Measurements from ENCODE around the gene CENPB.

Gene CENPB

DNA sequence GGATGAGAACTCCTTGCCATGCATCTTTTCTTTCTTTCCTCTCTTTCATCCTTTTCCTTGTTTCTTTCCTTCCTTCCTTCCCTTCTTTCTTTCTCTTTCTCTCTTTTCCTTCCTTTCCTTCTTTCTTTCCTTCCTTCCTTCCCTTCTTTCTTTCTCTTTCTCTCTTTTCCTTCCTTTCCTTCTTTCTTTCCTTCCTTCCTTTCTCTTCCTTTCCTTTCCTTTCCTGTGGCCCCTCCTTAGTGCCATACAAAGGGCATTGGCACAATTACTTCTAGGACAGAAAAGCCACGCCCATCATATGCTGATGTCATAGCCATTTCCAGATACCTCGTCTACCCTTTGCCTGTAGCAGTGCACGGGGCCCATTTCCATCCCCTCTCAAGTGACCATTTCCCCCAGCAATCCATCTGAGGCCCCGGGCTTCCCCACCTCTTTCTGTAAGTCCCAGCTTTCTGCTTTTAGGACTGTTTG lies 2.2 kb upstream of the CENPB start:
- DNase-seq = no peak

DNA sequence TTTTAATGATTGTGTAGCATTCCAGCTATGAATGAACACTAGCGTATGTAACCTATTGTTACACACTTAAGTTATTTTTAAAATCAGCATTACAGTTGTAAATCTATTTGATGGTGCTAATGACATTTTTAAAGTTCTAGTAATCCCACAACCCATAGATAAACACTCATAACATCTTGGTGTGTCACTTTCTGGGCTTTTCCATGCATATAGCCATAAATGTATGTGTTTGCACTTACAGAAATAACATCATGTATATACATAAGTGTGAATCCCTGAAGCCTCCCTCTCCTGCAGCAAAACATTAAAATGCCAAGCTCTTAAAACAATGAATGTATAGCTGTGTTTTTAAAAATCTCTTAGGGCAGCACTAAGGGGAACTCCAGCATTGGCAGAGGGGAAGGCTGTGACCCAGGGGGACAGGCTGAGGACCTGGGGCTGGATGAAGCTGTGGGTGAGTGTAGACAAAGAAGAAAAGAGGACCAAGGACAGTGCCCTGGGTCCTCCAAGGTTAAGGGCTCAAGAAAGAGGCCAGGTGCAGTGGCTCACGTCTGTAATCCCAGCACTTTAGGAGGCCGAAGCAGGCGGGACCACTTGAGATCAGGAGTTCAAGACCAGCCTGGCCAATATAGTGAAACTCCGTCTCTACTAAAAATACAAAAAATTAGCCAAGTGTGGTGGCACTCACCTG lies 929 bp upstream of the CENPB start:
- DNase-seq = no peak

DNA sequence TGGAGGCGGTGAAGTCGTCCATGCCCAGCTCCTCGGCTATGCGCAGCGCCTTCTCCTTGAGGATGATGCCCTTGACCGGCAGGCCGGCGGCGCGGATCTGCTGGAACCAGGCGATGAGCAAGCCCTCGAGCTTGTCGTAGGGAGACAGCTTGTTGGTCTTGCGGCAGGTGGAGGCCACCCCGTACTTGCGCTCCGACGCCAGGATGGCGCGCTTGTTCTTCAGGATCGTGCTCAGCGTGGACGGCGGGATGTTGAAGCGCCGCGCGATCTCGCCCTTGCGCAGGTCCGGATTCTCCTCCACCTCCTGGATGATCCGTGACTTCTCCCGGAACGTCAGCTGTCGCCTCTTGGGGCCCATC lies 435 bp downstream of the CENPB start:
- DNase-seq = no peak

DNA sequence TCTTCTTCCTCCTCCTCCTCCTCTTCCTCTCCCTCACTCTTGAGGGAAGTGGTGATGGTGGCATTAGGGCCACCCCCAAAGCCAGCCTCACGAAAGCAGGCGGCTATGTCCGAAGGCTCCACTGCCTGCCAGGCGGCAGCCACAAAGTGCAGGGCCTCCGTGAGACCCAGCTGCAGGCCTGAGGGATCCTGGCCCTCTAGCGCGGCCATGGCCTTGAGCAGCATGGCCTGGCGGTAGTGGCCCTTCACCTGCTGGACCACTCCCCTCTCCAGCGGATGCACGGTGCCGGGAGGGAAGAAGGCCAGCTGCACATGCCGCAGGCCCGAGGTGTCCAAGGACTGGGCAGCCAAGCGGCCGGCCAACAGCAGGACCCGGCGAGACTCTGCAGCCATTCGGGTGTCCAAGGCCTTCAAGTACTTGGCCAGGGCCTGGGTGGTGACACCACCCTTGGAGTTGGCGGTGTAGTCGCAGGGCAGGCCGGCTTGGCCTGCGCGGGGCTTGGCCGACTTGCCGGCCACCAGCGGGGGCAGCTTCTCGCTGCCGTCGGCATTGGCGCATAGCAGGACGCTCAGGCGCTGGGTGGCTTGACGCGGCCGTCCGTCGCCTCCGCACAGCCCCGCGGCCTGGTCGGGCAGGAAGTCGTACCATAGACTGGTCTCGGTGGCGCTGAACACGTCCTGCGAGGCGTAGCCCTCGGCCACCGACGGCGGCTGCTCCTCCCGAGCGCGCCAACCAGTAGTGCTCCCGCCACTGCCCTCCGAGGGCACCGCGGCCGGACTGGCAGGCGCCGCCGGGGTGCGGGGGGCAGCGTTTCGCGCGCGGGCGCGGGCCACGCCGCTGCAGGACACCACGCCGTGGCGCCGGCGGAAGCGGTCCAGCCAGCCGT lies 1.1 kb downstream of the CENPB start:
- no peak for DNase-seq

DNA sequence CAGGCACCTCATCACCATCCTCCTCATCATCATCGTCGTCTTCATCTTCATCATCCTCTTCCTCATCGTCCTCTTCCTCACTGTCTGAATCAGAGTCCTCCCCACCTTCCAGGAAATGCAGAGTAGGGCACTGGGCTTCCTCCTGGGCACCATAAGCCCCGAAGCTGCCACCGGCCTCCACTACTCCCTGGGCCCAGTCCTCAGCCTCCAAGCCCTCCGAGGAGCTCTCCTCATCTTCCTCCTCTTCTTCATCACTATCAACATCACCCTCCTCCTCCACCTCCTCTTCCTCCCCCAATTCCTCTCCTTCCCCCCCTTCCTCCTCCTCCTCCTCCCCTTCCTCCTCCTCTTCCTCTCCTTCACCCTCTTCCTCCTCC lies 1.7 kb downstream of the CENPB start:
- no peak for DNase-seq

DNA sequence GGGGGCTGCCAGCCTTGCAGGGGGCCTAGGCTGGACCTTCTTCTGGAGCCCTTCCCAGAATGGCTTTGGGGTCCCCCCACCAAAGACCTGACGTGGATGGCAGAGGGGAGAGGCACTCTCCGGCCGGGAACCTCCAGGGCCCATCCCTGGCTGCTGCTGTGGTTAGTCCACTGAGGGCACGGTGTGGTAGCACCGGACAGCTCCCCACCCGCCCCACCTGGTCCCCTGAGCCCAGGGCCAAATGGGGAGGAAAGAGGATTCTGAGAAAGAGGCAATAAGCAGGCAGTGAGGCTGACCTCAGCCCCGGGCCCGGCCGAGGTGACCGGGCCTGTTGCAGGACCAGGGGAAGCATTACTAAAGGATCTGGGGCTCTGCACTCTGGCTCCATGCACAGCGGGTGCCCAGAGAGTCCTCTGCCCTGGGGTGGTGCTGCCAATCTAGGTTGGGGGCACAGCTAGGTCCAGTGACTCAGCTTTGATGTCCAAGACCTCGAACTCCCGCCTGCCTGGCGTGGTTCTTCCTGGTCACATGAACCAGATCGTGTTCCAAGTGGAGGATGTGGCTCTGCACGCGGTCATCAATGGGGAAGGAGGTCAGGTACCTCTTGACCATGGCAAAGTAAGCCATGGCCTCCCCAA lies 2.2 kb downstream of the CENPB start:
- DNase-seq = no peak

DNA sequence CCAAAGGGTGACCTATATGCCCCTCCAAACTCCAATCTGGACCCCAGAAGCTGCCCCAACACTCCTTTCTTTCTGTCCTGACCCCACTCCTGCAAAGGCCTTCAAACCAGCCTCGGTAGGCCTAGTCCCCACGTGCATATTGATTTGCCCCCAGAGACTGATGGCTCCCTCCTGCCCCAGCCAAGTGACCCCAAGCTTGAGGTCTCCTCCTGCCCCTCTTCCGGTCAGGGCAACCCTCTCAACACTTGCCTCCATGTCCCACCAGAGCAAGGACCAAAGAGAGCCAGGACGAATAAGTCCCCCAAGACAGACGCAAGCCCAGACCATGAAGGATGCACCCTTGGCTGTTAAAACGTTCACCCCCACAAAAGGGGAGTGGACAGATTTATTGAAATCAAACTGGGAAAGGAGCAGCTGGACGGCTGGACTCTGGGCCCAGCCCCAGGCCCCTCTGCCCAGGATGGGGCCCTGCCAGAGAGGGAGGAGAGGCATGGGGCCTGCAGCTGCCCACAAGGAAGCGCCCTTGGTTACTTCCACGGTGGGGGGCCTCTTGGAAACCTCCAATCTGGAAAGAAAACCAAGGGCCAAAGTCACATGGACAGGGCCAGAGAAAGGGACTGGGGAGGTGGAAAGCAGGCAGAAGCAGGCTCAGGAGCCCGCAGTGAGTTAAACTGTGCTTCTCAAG lies 2.9 kb downstream of the CENPB start:
- no peak for DNase-seq

DNA sequence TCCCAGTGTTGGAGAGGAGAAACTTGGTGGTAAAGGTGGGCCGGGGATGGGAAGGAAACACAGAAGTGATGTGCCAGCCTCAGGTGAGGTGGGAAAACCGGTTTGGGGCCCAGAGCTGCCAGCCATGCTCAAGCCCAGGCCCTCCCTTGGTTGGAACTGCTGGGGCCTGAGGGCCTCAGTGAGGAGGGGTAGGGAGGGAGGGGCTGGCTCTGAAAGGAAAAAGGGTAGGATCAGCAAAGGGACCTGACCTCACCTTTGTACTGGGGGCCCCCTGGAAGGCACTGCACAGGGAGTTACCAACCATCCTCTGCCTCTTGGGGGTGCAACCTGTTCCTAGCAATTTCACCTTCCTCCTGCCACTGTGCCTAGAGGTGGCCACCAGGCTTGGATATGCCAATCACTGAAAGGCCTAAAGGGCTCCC lies 3.5 kb downstream of the CENPB start:
- DNase-seq = no peak

DNA sequence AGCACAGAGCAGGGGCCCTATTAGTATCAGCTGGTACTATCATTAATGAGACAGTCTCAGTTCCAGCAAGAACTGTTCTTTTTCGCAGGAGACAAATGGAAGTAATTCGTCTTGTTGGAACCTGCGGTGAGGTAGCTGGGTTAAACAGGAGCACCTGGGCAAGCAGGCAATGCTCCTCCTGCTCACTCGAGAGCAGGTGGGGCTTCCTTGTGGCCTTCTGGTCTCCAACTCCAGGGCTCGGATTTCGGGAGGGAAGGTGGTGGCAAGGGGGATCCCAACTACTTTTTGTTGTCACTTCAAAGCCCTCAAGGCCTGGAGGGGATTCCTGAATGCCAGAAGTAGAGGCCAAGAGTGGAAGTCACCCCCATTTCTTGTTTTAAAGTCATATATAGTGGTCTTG lies 3.9 kb downstream of the CENPB start:
- no peak for DNase-seq

DNA sequence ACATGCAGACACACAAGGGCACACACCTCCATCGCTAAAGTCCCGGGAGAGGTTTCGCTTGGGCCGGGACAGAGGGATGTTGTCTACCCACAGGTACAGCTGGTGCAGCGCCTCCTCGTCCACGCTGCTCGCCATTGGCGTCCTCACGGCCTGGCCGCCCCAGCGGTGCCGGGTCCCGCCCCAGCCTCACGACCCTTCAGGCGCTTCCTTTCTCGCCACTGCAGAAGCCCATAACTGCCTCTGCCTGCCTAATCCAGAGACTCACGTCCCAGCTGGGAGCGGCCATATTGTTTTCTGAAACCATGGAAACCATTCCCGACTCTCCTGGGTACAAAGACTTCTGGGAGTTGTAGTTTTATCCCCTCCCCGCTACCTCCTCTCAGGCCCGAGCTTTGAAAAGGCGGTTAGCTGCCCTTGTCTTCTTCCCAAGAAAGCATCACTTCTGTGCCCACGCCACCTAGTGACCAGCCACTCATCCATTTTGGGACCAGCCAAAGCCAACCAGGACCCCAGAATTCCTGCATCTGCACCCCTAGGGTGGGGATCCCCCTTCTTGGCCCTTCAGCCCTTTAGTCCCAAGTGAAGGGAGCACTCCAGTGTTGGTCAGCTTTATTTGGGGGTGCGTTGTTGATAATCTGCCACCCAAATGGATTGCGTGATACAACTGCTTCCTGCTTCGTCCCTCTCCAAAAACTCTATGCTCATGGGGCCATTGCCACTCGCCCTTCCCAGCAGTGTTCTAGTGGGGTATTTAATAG lies 5.2 kb downstream of the CENPB start, which contains the start of gene SPEF1:
Gene SPEF1 (minus strand): TSS at position 296 of the 758 bp plus-strand sequence. CDS start 161 bp downstream, at position 135.
- DNase-seq = no peak

DNA sequence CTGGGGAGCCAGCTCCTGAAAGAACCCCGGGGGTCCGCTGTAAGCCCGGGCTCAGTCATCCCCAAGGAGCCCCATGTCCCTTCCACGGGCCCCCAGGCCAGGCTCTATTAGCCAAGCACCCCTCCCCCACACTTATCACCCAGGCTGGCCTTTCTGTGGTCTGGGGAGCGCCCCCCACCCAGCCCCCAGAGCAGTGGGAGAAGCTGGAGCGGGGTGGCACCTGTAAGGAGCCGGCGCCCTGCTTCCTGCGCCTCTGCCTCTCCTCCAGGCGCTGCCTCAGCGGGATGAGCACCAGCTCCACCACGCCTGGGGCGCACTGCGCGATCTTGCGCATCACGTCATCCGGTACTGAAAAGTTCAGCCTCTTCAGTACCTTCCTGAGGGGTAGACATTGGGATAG lies 7.6 kb downstream of the CENPB start:
- no peak for DNase-seq

DNA sequence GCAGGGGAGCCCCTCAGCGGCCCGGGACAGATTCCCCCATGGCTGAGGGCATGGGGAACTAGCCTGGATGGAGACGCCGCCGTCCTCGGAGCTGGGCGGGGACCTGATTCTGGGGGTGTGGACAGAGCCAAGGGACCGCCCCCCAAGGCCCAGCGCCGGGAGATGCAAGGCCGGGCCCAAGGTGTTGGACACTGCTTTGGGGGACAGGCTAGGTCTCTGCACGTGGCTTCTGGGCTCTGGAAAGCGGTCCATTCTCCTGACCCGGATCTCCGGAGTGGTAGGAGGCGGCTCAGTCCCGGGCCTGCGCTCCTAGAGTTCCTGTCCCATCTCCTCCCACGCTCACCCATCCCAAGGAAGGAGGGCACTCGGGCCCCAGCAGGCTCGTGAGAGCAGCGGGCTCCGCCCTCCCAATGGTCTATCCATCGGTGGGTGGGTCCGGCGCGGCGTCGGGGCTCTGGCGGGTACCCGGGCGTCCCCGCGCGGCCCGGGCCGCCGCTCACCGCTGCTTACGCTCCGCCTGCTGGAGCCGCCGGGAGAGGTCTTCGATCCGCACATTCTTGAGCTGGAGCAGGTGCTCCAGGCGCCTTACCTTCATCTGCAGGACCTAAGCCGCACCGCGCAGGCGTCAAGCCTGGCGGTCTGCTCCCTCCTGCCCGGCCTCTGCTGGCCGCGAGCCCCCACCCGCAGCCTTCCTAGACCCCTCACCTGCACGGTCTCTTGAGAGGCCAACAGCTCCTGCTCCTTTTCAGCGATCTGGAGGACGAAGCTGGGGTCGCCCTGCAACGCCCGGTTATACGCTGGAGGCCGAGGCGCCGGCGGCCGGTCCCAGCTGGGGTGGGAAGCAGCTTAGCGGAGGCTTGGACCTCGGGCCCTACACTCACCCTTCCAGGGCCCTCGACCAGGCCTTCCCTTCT lies 8.6 kb downstream of the CENPB start:
- no peak for DNase-seq

DNA sequence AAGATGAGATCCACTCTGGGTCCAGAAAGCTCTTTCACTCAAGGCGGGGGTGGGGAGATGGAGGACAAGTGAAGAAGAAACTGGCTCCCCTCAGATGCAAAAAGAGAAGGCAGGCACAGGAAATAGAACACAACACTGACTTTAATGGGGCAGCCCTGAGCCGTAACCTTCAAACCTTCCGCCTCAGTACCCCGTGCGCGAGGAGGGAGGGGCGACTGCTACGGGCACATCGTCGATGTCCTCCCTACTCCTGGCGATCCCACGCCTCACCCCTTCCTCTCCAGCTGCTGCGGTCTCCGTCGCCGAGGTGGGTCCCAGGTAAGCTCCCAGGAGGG lies 9.2 kb downstream of the CENPB start:
- DNase-seq = no peak

DNA sequence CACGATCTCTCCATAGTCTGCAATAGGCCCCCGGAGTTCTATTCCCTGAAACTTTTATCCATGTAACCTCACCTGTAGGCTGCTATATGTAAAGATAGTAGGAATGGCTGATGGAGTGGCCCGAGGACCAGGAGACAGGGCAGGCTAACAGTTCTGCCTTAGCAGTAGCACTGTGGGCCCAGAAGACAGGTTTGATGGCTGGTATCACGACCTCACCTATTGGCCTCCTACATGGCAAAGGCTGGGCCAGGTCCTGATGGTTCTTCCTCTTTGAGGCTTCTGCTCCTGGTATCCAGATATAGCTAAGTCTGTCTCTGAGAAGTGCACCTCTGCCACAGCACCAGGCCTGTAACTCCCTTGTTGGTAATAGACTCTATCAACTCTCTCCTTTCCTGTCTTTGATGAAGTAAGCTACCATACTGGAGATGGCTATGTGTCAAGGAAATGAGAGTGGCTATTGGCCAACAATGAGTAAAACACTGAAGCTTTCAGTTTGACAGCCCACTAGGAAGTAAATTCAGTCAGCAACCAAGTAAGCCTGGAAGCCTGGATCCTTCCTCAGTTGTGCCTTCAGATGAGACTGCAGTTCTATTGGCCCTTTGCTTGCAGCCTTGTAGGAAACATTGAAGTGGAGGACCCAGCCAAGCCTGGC lies 11.0 kb downstream of the CENPB start:
- DNase-seq = no peak

DNA sequence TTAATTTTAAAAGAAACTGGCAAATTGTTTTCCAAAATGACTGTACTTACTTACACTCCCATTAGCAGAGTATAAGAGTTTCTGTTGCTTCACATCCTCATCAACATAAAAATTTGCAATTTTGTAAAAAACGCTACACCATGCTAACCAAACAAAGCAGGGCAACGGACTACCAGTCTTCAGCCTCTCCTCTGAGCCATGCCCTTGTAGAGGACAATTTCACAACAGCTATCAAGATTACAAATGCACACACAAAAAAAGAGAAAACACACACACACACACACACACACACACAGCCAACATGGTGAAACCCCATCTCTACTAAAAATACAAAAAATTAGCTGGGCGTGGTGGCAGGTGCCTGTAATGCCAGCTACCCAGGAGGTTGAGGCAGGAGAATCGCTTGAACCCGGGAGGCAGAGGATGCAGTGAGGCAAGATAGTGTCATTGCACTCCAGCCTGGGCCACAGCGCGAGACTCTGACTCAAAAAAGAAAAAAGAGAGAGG lies 14.9 kb downstream of the CENPB start:
- DNase-seq = no peak

DNA sequence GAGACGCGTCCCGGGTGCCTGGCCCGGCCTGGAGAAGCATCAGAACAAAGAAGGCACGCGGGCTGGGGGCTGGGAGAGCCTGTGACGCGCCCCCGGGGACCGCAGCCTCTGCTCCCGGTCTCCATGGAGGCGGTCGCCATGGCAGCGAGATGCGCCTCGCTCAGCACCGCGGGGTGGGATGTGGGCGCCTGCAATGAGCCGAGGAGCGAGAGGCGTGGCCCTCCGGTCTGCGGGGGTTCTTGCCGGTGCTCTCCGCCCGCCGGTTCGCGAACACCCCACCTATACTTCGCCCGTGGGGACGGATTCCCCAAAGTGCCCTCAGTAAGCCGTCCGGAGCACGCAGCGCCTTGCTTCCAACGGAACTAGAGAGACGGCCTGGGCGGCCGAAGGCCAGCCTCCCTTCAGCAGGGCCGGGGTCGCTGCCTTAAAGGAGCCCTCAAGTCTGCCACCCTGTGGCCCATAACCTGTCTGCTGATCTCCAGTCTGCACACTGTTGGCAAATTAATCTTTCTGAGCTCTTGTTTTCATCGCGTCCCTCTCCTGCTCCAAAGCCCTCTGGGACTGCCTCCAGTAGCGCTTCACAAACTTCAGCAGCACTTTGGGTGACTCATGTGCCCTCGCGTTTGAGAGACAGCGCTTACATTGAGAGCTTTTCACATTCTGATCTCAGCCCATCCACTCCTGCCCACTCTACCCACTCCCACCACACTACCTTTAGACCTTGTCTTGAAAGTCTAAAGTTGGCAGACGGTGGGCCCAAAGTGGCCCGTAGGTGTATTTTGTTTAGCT lies 18.0 kb downstream of the CENPB start:
- peak; percentile 76 for DNase-seq

DNA sequence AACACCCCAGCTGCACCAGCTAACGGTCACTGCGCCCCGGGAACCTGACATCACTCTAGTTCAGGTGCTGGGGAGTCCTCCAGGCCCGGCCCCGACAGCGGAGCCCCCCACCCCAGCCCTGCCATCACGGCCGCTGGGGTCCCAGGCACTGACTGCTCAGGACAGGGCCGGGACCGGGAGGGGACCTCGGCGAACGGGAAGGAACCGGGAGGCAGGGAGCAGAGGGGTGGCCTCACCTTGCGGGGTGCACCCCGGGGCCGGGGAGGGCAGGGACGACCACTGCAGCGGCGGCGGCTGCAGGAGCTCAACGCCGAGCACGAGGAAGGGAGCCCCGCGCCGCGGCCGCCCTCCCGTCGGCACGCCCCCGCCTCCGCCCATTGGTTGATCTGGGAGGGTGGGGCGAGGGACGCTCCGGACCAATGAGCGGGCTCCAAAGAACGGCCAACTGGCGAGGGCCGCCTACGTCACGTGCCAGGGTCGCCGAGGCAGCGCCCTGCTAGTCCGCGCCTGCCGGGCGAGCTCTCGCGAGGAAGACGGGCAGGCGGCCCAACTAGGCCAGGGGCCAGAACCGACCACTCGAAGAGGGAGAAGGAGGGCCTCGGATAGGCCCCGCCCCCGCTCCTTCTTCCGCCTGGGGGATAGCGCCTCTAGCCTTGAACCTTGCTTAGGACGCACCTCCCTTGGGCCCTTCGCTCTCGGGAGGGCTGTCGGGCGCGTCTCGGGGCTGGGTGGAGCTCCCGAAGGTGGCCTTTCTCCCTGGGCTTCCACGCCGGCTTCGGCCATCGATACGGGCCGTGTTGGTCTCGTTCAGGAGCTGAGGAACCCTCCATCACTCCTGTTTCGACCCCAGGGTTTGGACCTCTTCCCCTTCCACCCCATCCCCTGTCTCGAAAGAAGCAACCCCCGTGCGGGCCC lies 18.9 kb downstream of the CENPB start, which contains the start of gene ADISSP:
Gene ADISSP (minus strand): TSS at position 327 of the 915 bp plus-strand sequence. CDS start 7,653 bp downstream, outside the sequence.
- DNase-seq = peak; percentile 93

DNA sequence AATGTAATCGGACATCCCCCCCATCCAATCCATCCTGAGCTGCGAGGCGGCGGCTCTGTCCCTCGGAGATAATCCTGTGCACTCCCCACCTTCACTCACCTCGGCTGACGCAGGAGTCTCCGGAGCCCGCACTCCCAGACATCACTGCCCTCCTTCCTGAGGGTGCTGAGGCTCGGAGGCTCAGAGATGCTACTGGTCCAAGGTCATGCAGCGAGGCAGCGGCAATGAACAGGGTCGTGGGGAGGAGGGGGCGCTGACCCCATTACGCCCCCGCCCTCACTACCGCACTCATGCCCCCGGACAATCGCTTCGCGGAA lies 19.5 kb downstream of the CENPB start:
- no peak for DNase-seq

Data from activated T-cell treated with anti-CD3 and anti-CD28 coated beads for 4 hours (primary cell).